Left ventricle myocardium superior (tissue), 1 donor: ENCODE data around the gene ACOT6. TPM values are rescaled to one million over a fixed set of nuclear protein-coding genes. Genes with fewer than 3 reads are reported as not detected.
A peak's percentile ranks its signal among the peaks of the same experiment; 100 is the strongest.
"Not testable (repeated sequence)": the region's sequence is repeated elsewhere in the genome, so short reads cannot be mapped to it uniquely, and the experiment has no call there.

Experiments used
- ATAC-seq: fragments of 200-7000 bp; cut with Tn5 transposase; one replicate; pipeline ENCODE4 v1.9.1; 2020; ENCODE audit warnings: mild to moderate bottlenecking, moderate library complexity
- DNase-seq: peaks from one replicate; pipeline ENCODE4 v3.0.0-alpha.2; 2020
- intact Hi-C: fragments of 100-400 bp; cut with micrococcal nuclease; formaldehyde crosslinking; loops from one replicate; pipeline ENCODE4 v1.11.0; 2022
- total RNA-seq: library from RNA; stranded (reverse); fragmentation: NEBNext Ultra II Directional; extraction: Animal tissue kit (Norgen Biotek cat#: 25700); gene quantifications from one replicate; pipeline ENCODE4 v1.2.1, GENCODE V29; 2021
- donor health status: DM: no; HTN: yes; CAD: no; lungs with severe emphysema.

Gene ACOT6
- total RNA-seq, 1 donor from 2014 or later, result not detected

- DNase-seq, intact Hi-C loops, ATAC-seq: not testable (repeated sequence)
Measured at GRCh38 chr14:73636355-73636754, 24.0 kb downstream of the ACOT6 start.

DNA sequence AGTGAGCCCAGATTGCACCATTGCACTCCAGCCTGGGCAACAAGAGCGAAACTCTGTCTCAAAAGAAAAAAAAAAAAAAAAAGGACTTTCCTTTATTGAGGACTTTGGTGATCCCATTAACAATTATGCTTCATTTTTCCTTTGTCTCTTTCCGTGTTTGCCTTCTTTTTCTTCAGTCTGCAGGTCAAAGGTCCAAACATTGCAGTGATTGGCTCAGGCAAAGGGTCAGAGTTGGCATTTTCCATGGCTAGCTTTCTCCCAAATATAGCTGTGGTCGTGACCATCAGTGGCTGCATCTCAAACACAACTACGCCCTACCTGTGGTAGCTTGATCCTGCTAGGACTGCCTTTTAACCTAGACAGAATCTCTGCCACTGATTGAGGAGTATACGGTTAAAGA is 25.5 kb downstream of the ACOT6 start:
- ATAC-seq (no peak), DNase-seq (no peak)
- intact Hi-C loops, result no loop called here

DNA sequence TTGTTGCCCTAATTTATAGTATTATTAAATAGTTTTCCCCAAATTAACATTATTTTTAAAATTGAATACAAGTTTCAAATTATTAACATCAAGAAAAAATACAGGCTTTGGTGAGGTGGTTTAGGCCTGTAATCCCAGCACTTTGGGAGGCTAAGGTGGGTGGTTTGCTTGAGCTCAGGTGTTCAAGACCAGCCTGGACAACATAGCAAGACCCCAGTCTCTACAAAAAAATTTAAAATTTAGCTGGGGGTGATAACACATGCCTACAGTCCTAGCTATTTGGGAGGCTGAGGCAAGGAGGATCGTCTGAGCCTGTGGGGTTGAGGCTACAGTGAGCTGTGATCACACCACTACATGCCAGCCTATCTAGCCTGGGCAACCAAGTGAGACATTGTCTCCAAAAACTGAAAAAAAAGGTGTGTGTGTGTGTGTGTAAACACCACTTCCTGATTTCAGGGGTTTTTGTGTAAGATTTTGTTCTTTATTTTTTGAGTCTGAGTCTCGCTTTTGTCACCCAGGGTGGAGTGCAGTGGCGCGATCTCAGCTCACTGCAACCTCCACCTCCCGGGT is 28.6 kb downstream of the ACOT6 start:
- ATAC-seq (no peak), DNase-seq (no peak)
- intact Hi-C loops, result no loop called here

- ATAC-seq, result peak; percentile 100
- intact Hi-C loops, result no loop called here
- peak; percentile 97 for DNase-seq
Measured at GRCh38 chr14:73644531-73645247, 32.4 kb downstream of the ACOT6 start, which contains the start of gene DNAL1. Gene DNAL1 (plus strand): TSS chr14:73644986. CDS start chr14:73645040, 54 bp downstream.

- intact Hi-C loops, result no loop called here
- ATAC-seq, result no peak
- DNase-seq, result no peak
Measured at GRCh38 chr14:73645248-73645610, 32.9 kb downstream of the ACOT6 start.

DNA sequence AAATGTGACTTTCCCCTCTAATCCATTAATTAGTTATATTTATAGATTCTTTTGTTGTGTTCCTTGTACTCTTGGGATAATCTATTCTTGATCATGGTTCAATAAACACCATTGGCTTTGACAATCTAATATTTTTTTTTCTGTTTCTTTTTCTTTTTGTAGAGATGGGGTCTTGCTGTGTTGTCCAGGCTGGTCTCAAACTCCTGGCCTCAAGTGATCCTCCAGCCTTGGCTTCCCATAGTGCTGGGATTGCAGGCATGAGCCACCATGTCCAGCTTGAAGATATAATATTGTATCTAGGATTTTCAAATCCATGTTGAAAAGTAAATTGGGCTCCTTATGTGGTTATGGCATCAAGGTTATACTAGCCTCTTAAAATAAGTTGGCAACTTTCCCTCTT is 38.7 kb downstream of the ACOT6 start:
- DNase-seq, result no peak
- intact Hi-C loops, result no loop called here

GRCh38 chr14:73655851-73656250 is 43.5 kb downstream of the ACOT6 start:
- intact Hi-C loops, result no loop called here
- ATAC-seq (no peak), DNase-seq (no peak)

More for the DNA sequence above, 38.7 kb downstream of the ACOT6 start:
- ATAC-seq, result no peak

- ATAC-seq, result not testable (repeated sequence)
Measured at GRCh38 chr14:73659202-73659601, 46.9 kb downstream of the ACOT6 start.

GRCh38 chr14:73660511-73660910 is 48.2 kb downstream of the ACOT6 start:
- intact Hi-C loops, result no loop called here
- DNase-seq (no peak), ATAC-seq (no peak)

More at GRCh38 chr14:73659202-73659601, 46.9 kb downstream of the ACOT6 start:
- intact Hi-C loops, DNase-seq: not testable (repeated sequence)

- no peak for ATAC-seq
- DNase-seq, result no peak
- intact Hi-C loops, result no loop called here
Measured at GRCh38 chr14:73661872-73662271, 49.6 kb downstream of the ACOT6 start.

DNA sequence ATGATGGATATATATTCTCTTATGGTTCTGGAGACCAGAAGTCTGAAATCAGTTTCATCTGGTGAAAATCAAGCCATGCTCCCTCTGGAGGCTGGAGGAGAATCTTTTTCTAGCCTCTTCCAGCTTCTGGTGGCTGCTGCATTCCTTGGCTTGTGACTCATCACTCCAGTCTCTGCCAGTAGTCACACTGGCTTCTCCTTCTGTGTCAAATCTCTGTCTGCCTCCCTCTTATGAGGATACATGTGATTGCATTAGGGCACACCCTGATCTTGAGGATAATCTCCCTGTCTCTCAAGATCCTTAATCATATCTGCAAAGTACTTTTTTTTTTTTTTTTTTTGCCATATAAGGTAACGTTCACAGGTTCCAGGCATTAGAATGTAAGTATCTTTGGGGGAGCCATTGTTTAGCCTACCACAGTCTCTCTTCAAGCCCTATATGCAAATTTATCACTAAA is 50.2 kb downstream of the ACOT6 start:
- ATAC-seq (peak; percentile 20), DNase-seq (no peak)
- intact Hi-C loops, result no loop called here

DNA sequence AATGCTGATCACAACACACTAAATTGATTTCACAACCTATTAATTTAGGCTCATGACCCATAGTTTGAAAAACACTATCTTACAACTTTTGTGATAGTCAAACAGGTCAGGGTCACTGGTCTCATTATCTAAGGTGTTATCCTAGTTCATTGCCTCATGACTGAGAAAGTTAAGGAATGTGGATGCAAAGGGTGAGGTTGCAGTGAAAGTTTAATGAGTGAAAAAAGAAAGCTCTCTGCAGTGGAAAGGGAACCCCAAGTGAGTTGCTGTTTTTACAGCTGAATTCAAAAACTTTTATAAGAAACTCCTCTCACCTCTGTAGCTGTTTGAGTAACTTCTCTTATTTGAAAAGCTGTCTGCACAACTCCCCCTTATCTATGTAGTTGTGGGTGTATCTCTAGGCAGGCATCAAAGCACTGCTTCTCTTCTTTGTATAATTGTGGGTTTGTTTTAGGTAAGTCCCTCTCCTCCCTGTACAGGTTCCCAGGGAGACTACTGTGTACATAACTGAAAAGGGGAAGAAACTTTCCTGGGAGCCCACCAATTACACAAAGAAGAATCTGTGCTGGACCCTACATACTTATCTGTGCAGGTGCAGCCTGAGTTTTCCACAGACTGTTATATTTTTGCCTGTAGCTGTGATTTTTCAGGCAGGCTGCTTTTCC is 51.4 kb downstream of the ACOT6 start:
- no peak for ATAC-seq
- intact Hi-C loops, result no loop called here
- no peak for DNase-seq

DNA sequence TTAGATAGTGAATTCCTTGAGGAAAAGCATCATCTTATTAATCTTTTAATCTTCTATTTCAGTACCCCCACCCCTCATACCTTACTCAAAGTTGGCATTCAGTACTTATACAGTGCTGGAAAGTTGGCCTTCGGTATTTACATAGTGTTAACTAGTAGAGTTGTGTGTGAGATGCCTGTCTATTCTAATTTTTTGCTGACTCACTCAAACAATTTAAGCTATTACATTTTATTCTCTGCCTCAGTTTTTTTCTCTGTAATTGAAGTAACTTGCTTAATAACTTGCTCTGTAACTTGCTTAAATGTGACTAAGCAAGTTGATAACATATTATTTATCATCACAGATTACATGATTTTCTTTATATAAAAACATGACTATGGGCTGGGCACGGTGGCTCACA is 52.8 kb downstream of the ACOT6 start:
- no peak for ATAC-seq
- intact Hi-C loops, result no loop called here

GRCh38 chr14:73666583-73666982 is 54.3 kb downstream of the ACOT6 start:
- ATAC-seq (no peak), DNase-seq (no peak)
- intact Hi-C loops, result no loop called here

More for the DNA sequence above, 52.8 kb downstream of the ACOT6 start:
- no peak for DNase-seq

GRCh38 chr14:73667854-73668253 is 55.5 kb downstream of the ACOT6 start:
- DNase-seq, result no peak
- ATAC-seq, result no peak
- intact Hi-C loops, result no loop called here

Other genes with a start within 250 kb of the ACOT6 start
- 41.9 TPM for gene NUMB, start 154.0 kb upstream of the ACOT6 start, total RNA-seq
- gene RIOX1, start 121.6 kb upstream of the ACOT6 start, total RNA-seq, result 8.1 TPM
- gene ACOT1, start 75.4 kb upstream of the ACOT6 start, total RNA-seq, result 24.7 TPM
- 0.10 TPM for gene HEATR4, start 53.6 kb upstream of the ACOT6 start, total RNA-seq
- gene ACOT2, start 43.3 kb upstream of the ACOT6 start, total RNA-seq, result 217 TPM
- gene ACOT4, start 20.6 kb upstream of the ACOT6 start, total RNA-seq, result 0.84 TPM
- 12.0 TPM for gene DNAL1, start 32.5 kb downstream of the ACOT6 start, total RNA-seq
- 13.9 TPM for gene PNMA1, start 101.9 kb downstream of the ACOT6 start, total RNA-seq
- 38.4 TPM for gene PTGR2, start 239.3 kb downstream of the ACOT6 start, total RNA-seq